WERI-Rb-1 (cell line): ENCODE results near the gene EYS.

Experiments used
- DNase-seq: peaks from one replicate; pipeline ENCODE4 v3.0.0-alpha.2; 2020
- H3K27ac ChIP-seq: fragments of 250-450 bp; sonication (Bioruptor Pico); 2 replicates; pipeline ENCODE4 v1.5.1; 2020; ENCODE audit warnings: mild to moderate bottlenecking, moderate library complexity
- H3K27me3 ChIP-seq: fragments of 250-450 bp; sonication (Bioruptor Pico); 2 replicates; pipeline ENCODE4 v1.5.1; 2021; ENCODE audit warnings: mild to moderate bottlenecking, low read depth, moderate library complexity; ENCODE audit not compliant: insufficient read depth, severe bottlenecking
- H3K36me3 ChIP-seq: fragments of 250-450 bp; sonication (Bioruptor Pico); 2 replicates; pipeline ENCODE4 v1.5.1; 2020; ENCODE audit warnings: mild to moderate bottlenecking, moderate library complexity
- H3K4me3 ChIP-seq: 2 replicates; pipeline ENCODE4 v1.5.1; 2011; ENCODE audit warnings: low read depth, mild to moderate bottlenecking, control low read depth, low read length
- H3K9me3 ChIP-seq: fragments of 250-450 bp; sonication (Bioruptor Pico); 2 replicates; pipeline ENCODE4 v1.5.1; 2021; ENCODE audit warnings: mild to moderate bottlenecking, moderate library complexity; ENCODE audit not compliant: severe bottlenecking
- CTCF ChIP-seq: IDR thresholded peaks from 2 replicates; pipeline ENCODE4 v1.5.1; 2011; ENCODE audit warnings: low read depth, mild to moderate bottlenecking, control low read depth, inconsistent platforms, low read length

Gene EYS

DNA sequence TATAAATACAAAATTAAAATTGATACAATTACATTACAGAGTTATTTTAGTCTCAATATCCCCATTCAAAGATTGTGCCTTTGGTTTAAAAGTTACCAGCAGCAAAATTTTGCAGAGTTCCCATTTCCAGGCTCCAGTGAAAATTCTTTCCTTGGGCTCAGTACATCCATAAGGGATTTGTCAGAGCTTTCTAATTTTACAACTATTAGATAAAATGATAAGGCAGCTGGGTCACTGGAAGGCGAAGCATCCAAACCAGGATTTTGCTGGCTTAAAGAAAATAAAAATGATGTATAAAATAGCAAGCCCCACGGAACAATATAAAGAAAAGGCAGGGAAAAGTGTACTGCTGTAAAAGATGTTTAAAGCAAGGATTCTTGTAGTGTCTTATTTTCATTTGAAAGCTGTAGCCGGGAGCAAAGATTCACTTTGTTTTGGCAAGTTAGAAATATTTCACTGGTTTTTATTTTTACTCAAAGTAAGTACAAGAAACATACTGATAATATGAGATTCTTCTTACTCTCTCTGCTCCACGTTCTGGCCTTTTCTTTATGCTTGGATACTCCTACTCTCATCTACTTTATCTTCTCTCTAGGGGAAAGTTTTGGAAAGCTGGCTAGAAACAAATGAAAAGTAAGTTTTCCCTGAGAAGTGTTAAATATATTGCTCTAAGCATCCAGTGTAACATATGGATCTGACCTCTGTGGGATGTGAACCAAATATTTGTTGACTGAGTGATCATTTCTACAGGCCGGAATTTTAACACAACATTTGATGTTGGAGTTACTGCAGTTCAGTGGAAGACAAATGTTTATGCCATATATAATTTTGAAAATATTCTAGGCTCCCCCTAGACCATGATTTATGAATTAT lies 1583.0 kb downstream of the EYS start:
- no peaks in the 10 kb centered on the region for H3K36me3 ChIP-seq
- H3K27ac ChIP-seq: no peak overlapping the region
- no peaks in the 10 kb centered on the region for H3K9me3 ChIP-seq
- no peaks in the 10 kb centered on the region for H3K27me3 ChIP-seq
- no peak for TF ChIP-seq CTCF
- DNase-seq: no peak
- H3K4me3 ChIP-seq: no peak overlapping the region

GRCh38 chr6:64122712-64123375 lies 1584.2 kb downstream of the EYS start:
- Histone ChIP-seq H3K9me3 (peaks cover 3% of the 10 kb centered on the region), H3K27me3 (no peaks in the 10 kb centered on the region), H3K4me3 (no peak overlapping the region), H3K27ac (no peak overlapping the region), H3K36me3 (no peaks in the 10 kb centered on the region)
- TF ChIP-seq CTCF: no peak
- no peak for DNase-seq

GRCh38 chr6:64121011-64121565 lies 1585.9 kb downstream of the EYS start:
- no peak overlapping the region for H3K27ac ChIP-seq
- H3K9me3 ChIP-seq: peaks cover 4% of the 10 kb centered on the region
- H3K4me3 ChIP-seq: no peak overlapping the region
- no peaks in the 10 kb centered on the region for H3K27me3 ChIP-seq
- DNase-seq: no peak
- no peaks in the 10 kb centered on the region for H3K36me3 ChIP-seq
- no peak for TF ChIP-seq CTCF

GRCh38 chr6:64113704-64114103 lies 1593.3 kb downstream of the EYS start:
- H3K4me3 ChIP-seq: no peak overlapping the region
- TF ChIP-seq CTCF: no peak
- no peaks in the 10 kb centered on the region for H3K36me3 ChIP-seq
- no peak for DNase-seq
- no peaks in the 10 kb centered on the region for H3K27me3 ChIP-seq
- peaks cover 4% of the 10 kb centered on the region for H3K9me3 ChIP-seq
- H3K27ac ChIP-seq: no peak overlapping the region

DNA sequence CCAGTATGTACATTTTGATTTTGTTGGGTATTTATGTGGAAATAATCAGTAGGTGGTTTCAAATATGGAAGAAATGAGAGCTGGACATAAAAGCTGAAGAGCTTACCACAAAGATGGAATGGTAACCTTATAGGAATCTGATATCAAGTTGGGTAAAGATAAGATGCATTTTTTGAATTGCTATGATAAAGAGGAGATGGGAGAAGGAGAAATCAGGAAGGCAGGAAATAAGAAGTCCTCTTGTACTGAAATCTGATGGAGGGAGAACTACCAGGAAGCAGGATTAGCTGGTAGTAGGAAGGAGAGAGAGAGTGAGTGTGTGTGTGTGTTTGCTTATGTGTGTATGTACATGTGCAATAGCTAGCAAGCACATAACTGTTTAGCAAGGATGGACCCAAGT lies 1603.0 kb downstream of the EYS start:
- H3K36me3 ChIP-seq: no peaks in the 10 kb centered on the region
- no peak for TF ChIP-seq CTCF
- no peak for DNase-seq
- H3K27ac ChIP-seq: no peak overlapping the region
- no peaks in the 10 kb centered on the region for H3K27me3 ChIP-seq
- no peaks in the 10 kb centered on the region for H3K9me3 ChIP-seq
- H3K4me3 ChIP-seq: no peak overlapping the region
